T-cell (primary cell): ENCODE measurements around the gene CCL4L2. TPM values are rescaled to one million over a fixed set of nuclear protein-coding genes. Genes with fewer than 3 reads are reported as not detected.
"Not testable (repeated sequence)": the region's sequence is repeated elsewhere in the genome, so short reads cannot be mapped to it uniquely, and the experiment has no call there.

Experiments
- ATAC-seq, 4 experiments: fragments of 200-7000 bp in 3 of 4; fragments of 150-1000 bp in 1 of 4; cut with Tn5 transposase; replicated peaks in 1 of 4; 1 replicate in 3 of 4; 2 replicates in 1 of 4; pipeline ENCODE4 v1.10.0; 2021; ENCODE audit warnings: moderate library complexity in 3 of 4, mild to moderate bottlenecking in 2 of 4, moderate number of reproducible peaks in 1 of 4
- CTCF ChIA-PET, 2 donors: fragments of 300-600 bp; sonication (Branson Sonifier 250); formaldehyde crosslinking; loops; one replicate each; lab custom pipeline; 2022; ENCODE audit warnings: antibody characterized with exemption in 2 of 2; lab: Charles Lee
- POLR2A ChIA-PET, 2 donors: fragments of 300-600 bp; sonication (Branson Sonifier 250); formaldehyde crosslinking; loops; one replicate each; lab custom pipeline; 2022; ENCODE audit warnings: antibody characterized with exemption in 2 of 2; lab: Charles Lee
- DNase-seq, 35 experiments: peaks; one replicate each; pipeline versions ENCODE4 v3.0.0 to v3.0.0-alpha.2; 2013 to 2023
- H3K27ac ChIP-seq: one replicate; pipeline ENCODE4 v1.5.1; 2013; ENCODE audit warnings: low read length
- H3K27me3 ChIP-seq, 2 experiments: replicated peaks in 1 of 2; 1 replicate in 1 of 2; 2 replicates in 1 of 2; pipeline versions ENCODE4 v1.6.1 to v1.7.0; 2013; ENCODE audit warnings: low read length in 1 of 2, mixed read lengths in 1 of 2; ENCODE audit not compliant: control insufficient read depth in 2 of 2, insufficient read depth in 2 of 2; ENCODE audit errors: extremely low read depth in 1 of 2
- H3K36me3 ChIP-seq, 2 donors: 1 replicate in 1 of 2; 2 replicates in 1 of 2; pipeline versions ENCODE4 v1.6.1 to v1.7.0; 2013; ENCODE audit warnings: low read length in 1 of 2; ENCODE audit not compliant: control insufficient read depth in 2 of 2, insufficient read depth in 1 of 2; ENCODE audit errors: extremely low read depth in 1 of 2
- H3K4me1 ChIP-seq, 2 experiments: 1 replicate in 1 of 2; 2 replicates in 1 of 2; pipeline versions ENCODE4 v1.6.1 to v1.7.0; 2013; ENCODE audit warnings: low read length in 2 of 2, mixed read lengths in 1 of 2; ENCODE audit not compliant: insufficient read depth in 2 of 2, control insufficient read depth in 1 of 2; ENCODE audit errors: extremely low read depth in 1 of 2
- H3K4me3 ChIP-seq, 2 donors: 1 replicate in 1 of 2; 2 replicates in 1 of 2; pipeline versions ENCODE4 v1.5.1 to v1.7.0; 2013; ENCODE audit warnings: mild to moderate bottlenecking in 2 of 2, low read length in 1 of 2, moderate library complexity in 1 of 2; ENCODE audit not compliant: control insufficient read depth in 1 of 2; ENCODE audit errors: extremely low read depth in 1 of 2
- H3K9me3 ChIP-seq: 2 replicates; pipeline ENCODE4 v1.7.0; 2013
- H3K27ac Mint-ChIP-seq, 2 donors: one replicate each; pipeline ENCODE4 v1.8.0; 2020 to 2021; ENCODE audit warnings: mild to moderate bottlenecking in 2 of 2, mixed read lengths in 2 of 2
- H3K27me3 Mint-ChIP-seq, 2 donors: one replicate each; pipeline ENCODE4 v1.8.0; 2021 to 2022; ENCODE audit warnings: mixed read lengths in 2 of 2
- H3K36me3 Mint-ChIP-seq: one replicate; pipeline ENCODE4 v1.8.0; 2021; ENCODE audit warnings: mixed read lengths
- H3K4me1 Mint-ChIP-seq, 3 donors: one replicate each; pipeline ENCODE4 v1.8.0; 2020 to 2022; ENCODE audit warnings: mixed read lengths in 3 of 3, mild to moderate bottlenecking in 1 of 3
- H3K4me3 Mint-ChIP-seq, 3 donors: one replicate each; pipeline ENCODE4 v1.8.0; 2020 to 2022; ENCODE audit warnings: mild to moderate bottlenecking in 3 of 3, mixed read lengths in 3 of 3, moderate library complexity in 3 of 3
- H3K9me3 Mint-ChIP-seq, 3 donors: one replicate each; pipeline ENCODE4 v1.8.0; 2020 to 2022; ENCODE audit warnings: mixed read lengths in 3 of 3
- WGBS: methylation state at CpG from one replicate; pipeline ENCODE4 v1.1.5; 2013; ENCODE audit warnings: missing lambda C conversion rate; ENCODE audit not compliant: insufficient coverage; 5-methylcytosine and 5-hydroxymethylcytosine counted together
- total RNA-seq, 35 experiments: library from RNA in 6 of 35; stranded (reverse) in 6 of 35; fragments of 120-200 nt in 1 of 35; gene quantifications; one replicate each; pipeline versions ENCODE4 v1.2.1 to v1.2.4 and lab custom pipeline; 2013 to 2026

Gene CCL4L2
- total RNA-seq, 5 donors from 2014 or later (not counting 1 experiment from before 2014, with no cell fraction given) = 1.1 to 12.6 (median 2.2) TPM

GRCh38 chr17:36219556-36219955, 8.7 kb downstream of the CCL4L2 start:
- H3K9me3 ChIP-seq, H3K9me3 Mint-ChIP-seq, CTCF ChIA-PET, DNase-seq, H3K4me1 Mint-ChIP-seq, H3K27ac ChIP-seq, H3K36me3 ChIP-seq, H3K27me3 ChIP-seq, H3K4me3 Mint-ChIP-seq, POLR2A ChIA-PET, H3K27ac Mint-ChIP-seq, H3K36me3 Mint-ChIP-seq, H3K4me3 ChIP-seq, ATAC-seq: not testable (repeated sequence)
- WGBS = no CpG with 5 or more reads among the region's 1 CpG
- peaks cover 0 to 20% of the 10 kb centered on the region in 2 experiments for H3K4me1 ChIP-seq
- H3K27me3 Mint-ChIP-seq = peaks cover 15 to 18% of the 10 kb centered on the region in 2 donors

GRCh38 chr17:36220737-36221580, 10.1 kb downstream of the CCL4L2 start:
- H3K27me3 ChIP-seq, H3K9me3 ChIP-seq, ATAC-seq, H3K9me3 Mint-ChIP-seq, H3K4me3 Mint-ChIP-seq, H3K4me1 Mint-ChIP-seq, H3K4me3 ChIP-seq, DNase-seq, H3K36me3 Mint-ChIP-seq, CTCF ChIA-PET, H3K27ac ChIP-seq, H3K4me1 ChIP-seq, H3K27ac Mint-ChIP-seq, POLR2A ChIA-PET, H3K36me3 ChIP-seq: not testable (repeated sequence)
- no CpG with 5 or more reads among the region's 3 CpGs for WGBS
- peaks cover 9 to 12% of the 10 kb centered on the region in 2 donors for H3K27me3 Mint-ChIP-seq

GRCh38 chr17:36221581-36222100, 10.8 kb downstream of the CCL4L2 start:
- DNase-seq, H3K27me3 ChIP-seq, H3K36me3 ChIP-seq, CTCF ChIA-PET, H3K9me3 Mint-ChIP-seq, H3K4me3 Mint-ChIP-seq, H3K4me1 Mint-ChIP-seq, H3K4me3 ChIP-seq, H3K9me3 ChIP-seq, H3K36me3 Mint-ChIP-seq, H3K4me1 ChIP-seq, H3K27ac Mint-ChIP-seq, H3K27ac ChIP-seq, ATAC-seq, POLR2A ChIA-PET: not testable (repeated sequence)
- peaks cover 6 to 12% of the 10 kb centered on the region in 2 donors for H3K27me3 Mint-ChIP-seq
- WGBS = no CpG with 5 or more reads among the region's 4 CpGs

GRCh38 chr17:36222967-36223366, 12.1 kb downstream of the CCL4L2 start:
- H3K4me1 Mint-ChIP-seq, H3K27ac ChIP-seq, H3K36me3 ChIP-seq, H3K27me3 Mint-ChIP-seq, POLR2A ChIA-PET, H3K27me3 ChIP-seq, H3K27ac Mint-ChIP-seq, H3K4me1 ChIP-seq, H3K36me3 Mint-ChIP-seq, H3K9me3 ChIP-seq, H3K9me3 Mint-ChIP-seq, H3K4me3 Mint-ChIP-seq, CTCF ChIA-PET, ATAC-seq, DNase-seq, H3K4me3 ChIP-seq: not testable (repeated sequence)
- WGBS = no CpG with 5 or more reads among the region's 12 CpGs

GRCh38 chr17:36229644-36230043, 18.8 kb downstream of the CCL4L2 start:
- H3K4me1 Mint-ChIP-seq, H3K4me1 ChIP-seq, H3K9me3 ChIP-seq, H3K36me3 ChIP-seq, POLR2A ChIA-PET, H3K36me3 Mint-ChIP-seq, H3K27ac Mint-ChIP-seq, H3K27ac ChIP-seq, H3K27me3 Mint-ChIP-seq, H3K4me3 ChIP-seq, ATAC-seq, H3K4me3 Mint-ChIP-seq, H3K27me3 ChIP-seq, CTCF ChIA-PET, H3K9me3 Mint-ChIP-seq: not testable (repeated sequence)
- no CpG with 5 or more reads among the region's 5 CpGs for WGBS
- peak in 13 of 35 experiments; percentile 4 to 60 (median 22) for DNase-seq

- H3K27me3 Mint-ChIP-seq, H3K9me3 ChIP-seq, H3K4me3 ChIP-seq, POLR2A ChIA-PET, CTCF ChIA-PET, H3K27ac ChIP-seq, H3K4me3 Mint-ChIP-seq, H3K36me3 ChIP-seq, DNase-seq, H3K27me3 ChIP-seq, H3K4me1 ChIP-seq, H3K27ac Mint-ChIP-seq, H3K9me3 Mint-ChIP-seq, H3K4me1 Mint-ChIP-seq, H3K36me3 Mint-ChIP-seq, ATAC-seq: not testable (repeated sequence)
- WGBS = no CpG with 5 or more reads among the region's 4 CpGs
Observed at GRCh38 chr17:36242046-36242445, 31.2 kb downstream of the CCL4L2 start.
